ENCODE measurements around the gene FAM76B. TPM values are rescaled to one million over a fixed set of nuclear protein-coding genes. Genes with fewer than 3 reads are reported as not detected.

The FAM76B gene
- total RNA-seq, 1 donor from 2014 or later = 53.0 TPM

- Mint-ChIP-seq H3K9me3 (no peaks in the 10 kb centered on the region), H3K4me1 (peaks cover 29% of the 10 kb centered on the region), H3K27me3 (no peaks in the 10 kb centered on the region), H3K36me3 (ENCODE audit: low read depth) (no peaks in the 10 kb centered on the region), H3K27ac (no peak overlapping the region), H3K4me3 (no peak overlapping the region)
- ChIA-PET POLR2A (no interaction called here), CTCF (no interaction called here)
- ATAC-seq (ENCODE audit: low read depth) (no peak), DNase-seq (no peak)
- TF ChIP-seq CTCF (IDR thresholded peaks at IDR 0.05) = no peak
- intact Hi-C loops (cut with micrococcal nuclease) = no loop called here
Measured at GRCh38 chr11:95723361-95723942, 66.1 kb downstream of the FAM76B start.

- Mint-ChIP-seq H3K9me3 (no peaks in the 10 kb centered on the region), H3K4me1 (peaks cover 59% of the 10 kb centered on the region), H3K36me3 (ENCODE audit: low read depth) (peaks cover 3% of the 10 kb centered on the region), H3K4me3 (peak overlapping the region; percentile 50), H3K27ac (peak overlapping the region; percentile 84), H3K27me3 (no peaks in the 10 kb centered on the region)
- TF ChIP-seq CTCF (IDR thresholded peaks at IDR 0.05) = no peak
- intact Hi-C loops (cut with micrococcal nuclease) = no loop called here
- ATAC-seq (ENCODE audit: low read depth) (no peak), DNase-seq (no peak)
- POLR2A ChIA-PET = interaction anchor here (0.5 to 1.7 kb wide), 7 partner anchors 9 to 554 kb away, joined by 3 to 5 read pairs (median 4); no protein-coding TSS in a partner anchor
- CTCF ChIA-PET = interaction anchor here (1.2 kb wide), 1 partner anchor 15 kb away, joined by 5 read pairs; no protein-coding TSS in a partner anchor
Measured at GRCh38 chr11:95720195-95720594, 69.4 kb downstream of the FAM76B start.

Other genes starting within 250 kb of the FAM76B start
- gene CEP57, start 716 bp upstream of the FAM76B start, total RNA-seq = 52.6 and 53.7 TPM in 2 replicates
- gene MTMR2, start 134.3 kb upstream of the FAM76B start, total RNA-seq = 22.6 and 25.1 TPM in 2 replicates

Data from activated B cell treated with CpG ODN at 0.5 μM for 24 hours (primary cell).